DND-41 (cell line): ENCODE measurements around the gene PIK3R4.

Experiments
- ATAC-seq: fragments of 200-7000 bp; cut with Tn5 transposase; 3 replicates; pipeline ENCODE4 v1.9.1; 2021; ENCODE audit warnings: low read depth; ENCODE audit not compliant: insufficient read depth
- DNase-seq: peaks from one replicate; pipeline ENCODE4 v3.0.0-alpha.2; 2020
- H2AFZ ChIP-seq: 2 replicates; pipeline ENCODE4 v1.6.0; 2012; ENCODE audit warnings: low read depth, low read length
- H3K27ac ChIP-seq: 2 replicates; pipeline ENCODE4 v1.5.1; 2012; ENCODE audit warnings: low read length, inconsistent platforms
- H3K27me3 ChIP-seq: fragments of 200-600 bp; sonication (generic); 2 replicates; pipeline ENCODE4 v1.6.0; 2012; ENCODE audit warnings: low read length, mild to moderate bottlenecking, inconsistent platforms; ENCODE audit not compliant: insufficient read depth, poor library complexity
- H3K36me3 ChIP-seq: 2 replicates; pipeline ENCODE4 v1.5.1; 2012; ENCODE audit warnings: low read length, inconsistent platforms; ENCODE audit not compliant: insufficient read depth
- H3K4me1 ChIP-seq: 2 replicates; pipeline ENCODE4 v1.5.1; 2012; ENCODE audit warnings: mild to moderate bottlenecking, low read length; ENCODE audit not compliant: insufficient read depth
- H3K4me2 ChIP-seq: 2 replicates; pipeline ENCODE4 v1.6.0; 2012; ENCODE audit warnings: mild to moderate bottlenecking, moderate library complexity, low read length, inconsistent platforms; ENCODE audit not compliant: insufficient read depth
- H3K4me3 ChIP-seq, 2 experiments: fragments of 200-600 bp in 1 of 2; shearing (Covaris generic) in 1 of 2; 2 replicates each; pipeline ENCODE4 v1.5.1; 2012 to 2016; ENCODE audit warnings: inconsistent platforms in 2 of 2, low read length in 2 of 2, mild to moderate bottlenecking in 2 of 2, low read depth in 1 of 2, moderate library complexity in 1 of 2
- H3K79me2 ChIP-seq: 2 replicates; pipeline ENCODE4 v1.6.0; 2012; ENCODE audit warnings: low read length, inconsistent platforms; ENCODE audit not compliant: insufficient read depth
- H3K9ac ChIP-seq: 2 replicates; pipeline ENCODE4 v1.6.0; 2012; ENCODE audit warnings: low read depth, mild to moderate bottlenecking, inconsistent platforms, low read length, moderate library complexity
- H3K9me3 ChIP-seq: 2 replicates; pipeline ENCODE4 v1.5.1; 2012; ENCODE audit warnings: low read length, moderate library complexity, mild to moderate bottlenecking, inconsistent platforms; ENCODE audit not compliant: insufficient read depth, severe bottlenecking
- H4K20me1 ChIP-seq: 2 replicates; pipeline ENCODE4 v1.6.0; 2012; ENCODE audit warnings: low read length; ENCODE audit not compliant: insufficient read depth
- EZH2 ChIP-seq: IDR thresholded peaks from 3 replicates; pipeline ENCODE4 v1.6.1; 2012; ENCODE audit warnings: borderline replicate concordance, low read depth, mild to moderate bottlenecking, moderate library complexity, low read length, inconsistent platforms; ENCODE audit not compliant: severe bottlenecking
- TF ChIP-seq, protein P1 (sequence below): IDR thresholded peaks from 2 replicates; pipeline ENCODE4 v1.5.1; 2012; ENCODE audit warnings: borderline replicate concordance, low read length, moderate library complexity, mild to moderate bottlenecking; ENCODE audit not compliant: poor library complexity, severe bottlenecking; ENCODE audit errors: extremely low read depth

The PIK3R4 gene

DNA sequence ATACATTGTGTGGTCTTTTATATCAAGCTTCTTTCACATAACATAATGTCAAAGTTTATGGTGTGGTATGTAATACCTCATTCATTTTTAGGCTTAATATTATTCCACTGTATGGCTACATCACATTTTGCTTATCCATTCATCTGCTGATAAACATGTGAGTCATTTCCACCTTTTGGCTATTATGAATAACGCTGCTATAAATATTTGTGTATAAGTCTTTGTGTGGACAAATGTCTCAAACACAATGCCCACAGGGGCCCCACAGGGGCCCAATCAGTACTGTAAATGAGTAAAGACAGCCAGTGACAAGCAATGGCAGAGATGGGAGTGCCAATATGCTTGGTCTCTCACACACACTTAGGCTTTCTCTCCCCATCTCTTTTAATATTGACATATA lies 54.2 kb downstream of the PIK3R4 start:
- H3K4me3 ChIP-seq, result no peak overlapping the region
- H3K4me1 ChIP-seq, result no peaks in the 10 kb centered on the region
- H4K20me1 ChIP-seq, result no peaks in the 10 kb centered on the region
- H3K9me3 ChIP-seq, result no peaks in the 10 kb centered on the region
- ATAC-seq, result no peak
- H2AFZ ChIP-seq, result no peak overlapping the region
- H3K27ac ChIP-seq, result no peak overlapping the region
- no peak overlapping the region for H3K9ac ChIP-seq
- peaks cover 22% of the 10 kb centered on the region; the same call in 1 of the 2 replicates for H3K36me3 ChIP-seq
- no peak for DNase-seq
- H3K27me3 ChIP-seq, result no peaks in the 10 kb centered on the region
- no peak for TF ChIP-seq EZH2
- TF ChIP-seq, protein P1, sequence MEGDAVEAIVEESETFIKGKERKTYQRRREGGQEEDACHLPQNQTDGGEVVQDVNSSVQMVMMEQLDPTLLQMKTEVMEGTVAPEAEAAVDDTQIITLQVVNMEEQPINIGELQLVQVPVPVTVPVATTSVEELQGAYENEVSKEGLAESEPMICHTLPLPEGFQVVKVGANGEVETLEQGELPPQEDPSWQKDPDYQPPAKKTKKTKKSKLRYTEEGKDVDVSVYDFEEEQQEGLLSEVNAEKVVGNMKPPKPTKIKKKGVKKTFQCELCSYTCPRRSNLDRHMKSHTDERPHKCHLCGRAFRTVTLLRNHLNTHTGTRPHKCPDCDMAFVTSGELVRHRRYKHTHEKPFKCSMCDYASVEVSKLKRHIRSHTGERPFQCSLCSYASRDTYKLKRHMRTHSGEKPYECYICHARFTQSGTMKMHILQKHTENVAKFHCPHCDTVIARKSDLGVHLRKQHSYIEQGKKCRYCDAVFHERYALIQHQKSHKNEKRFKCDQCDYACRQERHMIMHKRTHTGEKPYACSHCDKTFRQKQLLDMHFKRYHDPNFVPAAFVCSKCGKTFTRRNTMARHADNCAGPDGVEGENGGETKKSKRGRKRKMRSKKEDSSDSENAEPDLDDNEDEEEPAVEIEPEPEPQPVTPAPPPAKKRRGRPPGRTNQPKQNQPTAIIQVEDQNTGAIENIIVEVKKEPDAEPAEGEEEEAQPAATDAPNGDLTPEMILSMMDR, result no peak
- H3K79me2 ChIP-seq, result no peaks in the 10 kb centered on the region
- H3K4me2 ChIP-seq, result no peak overlapping the region

DNA sequence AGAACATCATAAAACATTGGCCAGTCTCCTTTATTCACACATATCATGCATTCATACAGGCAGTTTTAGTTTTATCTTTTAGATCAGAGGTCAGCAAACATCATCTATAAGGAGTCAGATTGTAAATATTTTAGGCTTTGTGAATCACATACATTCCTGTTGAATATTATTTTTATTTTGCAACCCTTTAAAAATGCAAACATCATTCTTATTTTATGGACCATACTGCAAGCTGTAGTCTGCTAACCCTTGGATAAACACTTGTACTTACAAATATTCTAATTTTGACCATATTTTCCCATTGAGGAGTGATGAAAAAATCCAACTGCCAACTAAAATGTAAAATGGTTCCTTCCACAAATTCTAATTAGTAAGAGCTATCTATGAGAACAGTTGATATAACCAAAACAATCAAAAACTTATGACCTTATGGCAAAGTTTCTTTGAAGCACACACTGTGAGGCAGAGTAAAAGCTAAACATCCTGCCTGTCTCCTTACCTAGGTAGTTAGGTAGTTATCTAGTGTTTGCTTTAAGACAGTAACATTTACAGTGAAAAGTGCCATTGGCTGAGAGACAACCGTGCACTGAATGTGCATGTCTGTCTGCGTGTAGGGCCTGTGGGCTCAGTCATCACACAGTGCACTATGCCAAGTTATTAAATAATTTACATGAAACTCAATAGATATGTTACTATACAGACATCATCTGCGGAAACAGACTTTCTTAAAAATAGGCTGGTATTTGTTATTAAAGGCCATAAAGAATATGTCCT lies 57.7 kb downstream of the PIK3R4 start:
- H3K4me3 ChIP-seq, result no peak overlapping the region
- ATAC-seq, result no peak
- H3K9ac ChIP-seq, result no peak overlapping the region
- H4K20me1 ChIP-seq, result no peaks in the 10 kb centered on the region
- H3K27ac ChIP-seq, result no peak overlapping the region
- H3K36me3 ChIP-seq, result peaks cover 31% of the 10 kb centered on the region
- H2AFZ ChIP-seq, result no peak overlapping the region
- H3K27me3 ChIP-seq, result no peaks in the 10 kb centered on the region
- DNase-seq, result no peak
- H3K79me2 ChIP-seq, result no peaks in the 10 kb centered on the region
- no peaks in the 10 kb centered on the region for H3K4me1 ChIP-seq
- no peak for TF ChIP-seq EZH2
- TF ChIP-seq, protein P1, result no peak
- no peaks in the 10 kb centered on the region for H3K9me3 ChIP-seq
- H3K4me2 ChIP-seq, result no peak overlapping the region

DNA sequence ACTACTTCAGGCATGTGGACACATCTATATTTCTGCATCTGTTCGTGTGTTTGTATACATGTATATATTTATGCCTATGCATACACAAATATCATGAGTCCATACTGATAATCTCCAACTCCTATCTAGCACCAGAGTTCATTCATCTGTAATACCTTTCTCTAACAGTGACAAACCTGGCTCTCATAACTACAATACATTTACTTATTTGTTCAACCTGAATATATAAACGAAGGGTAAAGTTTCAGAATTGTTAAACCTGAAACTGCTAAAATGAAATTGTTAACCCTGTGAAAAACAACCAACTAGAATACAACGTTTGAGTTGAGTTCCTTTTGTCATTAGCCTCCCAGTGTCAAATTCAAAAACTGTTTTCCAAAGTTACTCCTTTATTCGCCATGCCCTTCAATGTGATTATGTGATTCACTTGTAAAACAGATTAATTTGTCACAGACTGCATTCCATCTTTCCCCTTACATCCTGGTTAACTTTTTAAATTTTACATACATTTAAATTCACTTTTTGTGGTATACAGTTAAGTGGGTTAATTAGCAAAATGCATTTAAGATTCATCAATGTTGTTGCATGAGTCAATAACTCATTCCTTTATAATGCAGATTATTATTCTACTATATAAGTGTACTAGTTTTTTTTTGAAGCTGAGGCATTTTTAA lies 58.5 kb downstream of the PIK3R4 start:
- Histone ChIP-seq H3K36me3 (peaks cover 38% of the 10 kb centered on the region), H3K4me1 (no peaks in the 10 kb centered on the region), H3K4me2 (no peak overlapping the region), H3K9ac (no peak overlapping the region), H3K4me3 (no peak overlapping the region), H2AFZ (no peak overlapping the region), H4K20me1 (no peaks in the 10 kb centered on the region), H3K27me3 (no peaks in the 10 kb centered on the region), H3K27ac (no peak overlapping the region), H3K79me2 (no peaks in the 10 kb centered on the region), H3K9me3 (no peaks in the 10 kb centered on the region)
- TF ChIP-seq, protein P1, result no peak
- TF ChIP-seq EZH2, result no peak
- no peak for ATAC-seq
- no peak for DNase-seq
